GM19328 (cell line): Measurements from ENCODE around the gene PCID2.
"Not testable (repeated sequence)": the region's sequence is repeated elsewhere in the genome, so short reads cannot be mapped to it uniquely, and the experiment has no call there.

Source experiments
- ATAC-seq: cut with Tn5 transposase; IDR thresholded peaks from one replicate; pipeline ENCODE4 v1.9.1; 2021; ENCODE audit warnings: mild to moderate bottlenecking, moderate library complexity; ENCODE audit not compliant: unreplicated experiment

PCID2 gene

GRCh38 chr13:113167575-113167974 is 40.9 kb downstream of the PCID2 start:
- ATAC-seq = no peak

DNA sequence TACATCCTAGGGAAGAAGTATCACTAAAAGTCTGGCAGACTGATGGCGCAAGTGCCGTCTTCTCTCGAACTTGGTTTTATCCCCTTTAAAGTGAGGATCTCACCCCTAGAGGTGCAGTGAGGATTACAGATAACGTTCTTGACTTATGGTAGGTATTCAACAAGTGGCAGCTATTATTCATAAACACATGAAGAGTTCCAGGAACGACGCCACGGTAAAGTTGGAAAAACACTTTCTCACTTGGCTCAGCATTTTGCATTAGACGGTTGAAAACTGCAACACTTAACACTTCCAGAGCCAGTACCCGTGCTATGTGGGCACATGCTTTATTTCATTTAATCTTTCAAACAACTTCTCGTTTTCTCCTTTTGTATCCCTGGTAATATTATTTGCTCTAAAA is 41.3 kb downstream of the PCID2 start:
- ATAC-seq = no peak

GRCh38 chr13:113166681-113167080 is 41.8 kb downstream of the PCID2 start:
- ATAC-seq = no peak

DNA sequence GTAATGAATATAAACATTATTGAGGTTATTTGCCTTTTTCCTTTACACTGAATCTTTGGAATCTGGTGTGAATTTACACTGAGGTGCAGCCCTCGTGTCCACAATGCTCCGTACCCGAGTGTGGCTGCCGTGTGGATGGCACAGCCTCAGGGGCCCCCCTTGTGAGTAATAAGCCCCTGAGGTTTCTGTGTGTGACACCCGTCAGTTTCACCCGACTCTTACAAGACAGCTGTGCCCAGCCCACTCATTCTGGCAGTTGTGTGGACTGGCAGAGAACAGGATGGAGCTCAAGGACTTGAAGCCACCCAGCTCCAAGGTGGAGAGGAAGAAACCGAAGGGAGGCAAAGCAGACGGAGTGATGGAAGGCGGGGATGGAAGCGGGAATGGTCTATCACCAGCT is 42.2 kb downstream of the PCID2 start:
- ATAC-seq = no peak

DNA sequence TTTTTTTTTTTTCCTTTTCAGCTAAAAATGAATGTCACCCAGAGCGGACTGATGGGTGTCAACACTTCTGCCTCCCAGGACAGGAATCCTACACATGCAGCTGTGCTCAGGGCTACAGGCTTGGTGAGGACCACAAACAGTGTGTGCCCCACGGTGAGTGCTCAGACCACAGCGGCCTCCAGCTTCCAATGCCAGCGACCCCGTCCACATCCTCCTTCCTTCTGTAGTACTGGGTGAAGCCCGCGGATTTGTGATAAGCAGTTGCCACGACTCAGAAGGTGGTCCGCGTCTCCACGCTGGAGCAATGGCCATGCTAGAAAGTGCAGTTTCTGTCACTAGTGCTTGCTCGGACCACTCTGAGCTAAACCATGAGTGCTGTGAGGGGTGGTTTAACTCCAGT is 44.0 kb downstream of the PCID2 start:
- ATAC-seq = no peak

GRCh38 chr13:113162783-113163685 is 45.4 kb downstream of the PCID2 start:
- no peak for ATAC-seq

DNA sequence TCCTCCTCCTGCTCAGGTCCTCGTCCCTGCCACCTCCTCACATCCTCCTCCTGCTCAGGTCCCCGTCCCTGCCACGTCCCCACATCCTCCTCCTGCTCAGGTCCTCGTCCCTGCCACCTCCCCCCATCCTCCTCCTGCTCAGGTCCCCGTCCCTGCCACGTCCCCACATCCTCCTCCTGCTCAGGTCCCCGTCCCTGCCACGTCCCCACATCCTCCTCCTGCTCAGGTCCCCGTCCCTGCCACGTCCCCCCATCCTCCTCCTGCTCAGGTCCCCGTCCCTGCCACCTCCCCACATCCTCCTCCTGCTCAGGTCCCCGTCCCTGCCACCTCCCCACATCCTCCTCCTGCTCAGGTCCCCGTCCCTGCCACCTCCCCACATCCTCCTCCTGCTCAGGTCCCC is 46.5 kb downstream of the PCID2 start:
- not testable (repeated sequence) for ATAC-seq

GRCh38 chr13:113161433-113161832 is 47.0 kb downstream of the PCID2 start:
- ATAC-seq = no peak

DNA sequence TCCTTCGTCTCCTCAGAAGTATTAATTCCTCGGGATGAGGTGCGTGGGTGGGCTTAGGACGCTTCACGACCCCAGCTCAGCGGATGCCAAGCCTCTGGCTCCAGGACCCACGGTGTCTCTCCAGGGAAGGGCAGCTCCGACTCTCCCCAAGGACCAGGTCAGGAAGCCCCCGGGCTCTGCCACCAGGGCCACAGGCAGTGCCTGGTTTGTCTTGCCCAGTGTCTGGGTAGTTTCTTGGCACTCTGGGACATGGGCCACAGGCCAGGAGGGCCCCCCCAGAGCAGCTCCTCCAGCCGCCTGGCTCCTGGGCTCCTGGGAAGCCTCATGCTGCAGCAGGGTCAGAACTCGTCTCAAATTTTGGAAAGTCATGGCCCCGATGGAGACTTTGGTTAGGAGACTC is 47.5 kb downstream of the PCID2 start:
- ATAC-seq = no peak

DNA sequence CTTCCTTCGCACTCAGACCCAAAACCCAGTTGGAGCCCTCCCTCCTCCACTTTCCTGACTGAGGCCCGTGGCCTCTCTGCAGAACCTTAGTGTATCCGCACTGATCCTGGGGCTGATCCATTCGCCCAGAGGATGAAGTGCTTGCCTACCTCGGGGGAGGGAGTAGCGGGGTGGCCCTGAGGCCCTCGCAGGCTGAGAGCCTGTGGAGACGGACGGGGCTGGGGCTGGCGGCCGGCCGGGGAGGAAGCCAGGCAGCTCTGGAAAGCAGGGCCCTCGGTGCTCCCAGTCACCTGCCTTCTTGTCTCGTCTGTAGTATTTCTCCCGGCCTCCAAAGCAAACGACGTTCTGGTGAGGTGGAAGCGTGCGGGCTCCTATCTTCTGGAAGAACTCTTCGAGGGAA is 48.8 kb downstream of the PCID2 start:
- ATAC-seq = no peak

DNA sequence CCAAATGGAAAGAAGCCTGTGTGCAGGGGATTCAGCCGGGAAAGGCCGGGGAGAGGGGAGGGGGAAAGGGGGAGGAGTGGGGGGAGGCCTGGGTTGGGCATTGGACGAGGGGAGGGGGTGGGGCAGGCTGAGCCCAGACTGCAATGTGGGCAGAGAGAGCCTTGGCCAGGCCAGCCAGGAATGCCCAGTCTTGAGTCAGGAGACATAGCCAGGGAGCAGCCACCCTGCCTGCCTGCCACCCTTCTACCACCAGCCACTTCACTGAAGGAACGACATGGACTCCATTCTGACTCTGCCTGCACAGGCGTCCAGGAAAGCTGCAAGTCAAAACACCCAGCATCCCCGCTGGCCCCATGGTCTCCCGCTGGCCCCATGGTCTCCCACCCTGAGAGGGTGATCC is 49.5 kb downstream of the PCID2 start:
- ATAC-seq = no peak

- ATAC-seq = no peak
Measured at GRCh38 chr13:113157929-113158747, 50.3 kb downstream of the PCID2 start, which contains the start of gene PROZ. Gene PROZ, plus strand, starts transcription at chr13:113158648. Its CDS starts 13 bp downstream, at chr13:113158661.

GRCh38 chr13:113157206-113157928 is 51.1 kb downstream of the PCID2 start:
- ATAC-seq = no peak

DNA sequence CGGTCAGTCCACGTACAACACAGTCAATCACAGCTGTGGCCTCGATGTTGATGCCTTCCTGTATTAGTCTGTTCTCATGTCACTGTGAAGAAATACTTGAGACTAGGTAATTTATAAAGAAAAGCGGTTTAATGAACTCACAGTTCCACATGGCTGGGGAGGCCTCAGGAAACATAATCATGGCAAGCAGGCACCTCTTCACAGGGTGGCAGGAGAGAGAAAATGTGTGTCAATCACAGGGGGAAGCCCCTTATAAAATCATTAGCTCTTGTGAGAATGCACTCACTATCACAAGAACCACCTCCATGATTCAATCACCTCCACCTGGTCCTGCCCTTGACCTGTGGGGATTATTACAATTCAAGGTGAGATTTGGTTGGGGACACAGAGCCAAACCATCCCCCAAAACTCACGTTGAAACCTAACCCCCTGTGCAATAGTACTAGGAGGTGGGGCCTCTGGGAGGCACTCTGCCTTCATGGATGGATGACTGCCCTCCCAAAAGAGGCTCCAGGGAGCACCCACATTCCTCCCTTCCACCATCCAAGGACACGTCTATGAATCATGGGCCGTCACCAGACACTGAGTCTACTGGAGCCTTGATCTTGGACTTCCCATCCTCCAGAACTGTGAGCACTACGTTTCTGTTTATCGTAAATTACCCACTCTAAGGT is 52.4 kb downstream of the PCID2 start:
- ATAC-seq = no peak

GRCh38 chr13:113155201-113155600 is 53.3 kb downstream of the PCID2 start:
- no peak for ATAC-seq

DNA sequence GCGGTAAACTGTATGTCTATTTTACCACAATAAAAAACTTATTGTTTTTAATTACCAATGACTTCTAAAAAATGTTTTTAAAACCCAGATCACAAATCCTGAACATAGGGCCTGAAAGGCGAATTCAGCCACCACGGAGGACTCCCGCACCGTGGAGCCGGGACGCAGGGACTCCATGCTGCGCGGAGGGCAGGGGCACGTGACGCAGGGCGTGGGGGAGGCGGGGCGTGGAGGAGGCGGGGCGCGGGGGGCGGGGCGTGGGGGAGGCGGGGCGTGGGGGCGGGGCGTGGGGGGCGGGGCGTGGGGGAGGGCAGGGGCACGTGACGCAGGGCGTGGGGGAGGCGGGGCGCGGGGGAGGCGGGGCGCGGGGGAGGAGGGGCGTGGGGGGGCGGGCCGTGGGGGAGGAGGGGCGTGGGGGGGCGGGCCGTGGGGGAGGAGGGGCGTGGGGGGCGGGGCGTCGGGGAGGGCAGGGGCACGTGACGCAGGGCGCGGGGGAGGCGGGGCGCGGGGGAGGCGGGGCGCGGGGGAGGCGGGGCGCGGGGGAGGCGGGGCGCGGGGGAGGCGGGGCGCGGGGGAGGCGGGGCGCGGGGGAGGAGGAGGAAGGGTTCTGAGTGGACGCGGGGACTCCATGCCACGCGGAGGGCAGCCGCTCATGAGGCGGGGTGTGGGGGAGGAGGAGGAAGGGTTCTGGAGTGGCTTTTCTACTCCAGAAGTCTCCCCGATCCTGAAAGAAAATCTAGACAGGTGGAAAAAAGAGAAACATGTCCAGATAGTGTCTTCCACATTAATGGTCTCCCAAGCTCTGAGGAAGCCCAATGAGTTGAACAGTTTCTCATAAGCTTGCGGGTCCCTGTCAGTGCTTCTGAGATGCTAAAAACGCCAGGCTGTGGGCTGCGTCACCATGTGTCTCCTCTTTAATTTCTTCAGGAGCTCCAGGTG is 54.4 kb downstream of the PCID2 start:
- ATAC-seq = no peak

DNA sequence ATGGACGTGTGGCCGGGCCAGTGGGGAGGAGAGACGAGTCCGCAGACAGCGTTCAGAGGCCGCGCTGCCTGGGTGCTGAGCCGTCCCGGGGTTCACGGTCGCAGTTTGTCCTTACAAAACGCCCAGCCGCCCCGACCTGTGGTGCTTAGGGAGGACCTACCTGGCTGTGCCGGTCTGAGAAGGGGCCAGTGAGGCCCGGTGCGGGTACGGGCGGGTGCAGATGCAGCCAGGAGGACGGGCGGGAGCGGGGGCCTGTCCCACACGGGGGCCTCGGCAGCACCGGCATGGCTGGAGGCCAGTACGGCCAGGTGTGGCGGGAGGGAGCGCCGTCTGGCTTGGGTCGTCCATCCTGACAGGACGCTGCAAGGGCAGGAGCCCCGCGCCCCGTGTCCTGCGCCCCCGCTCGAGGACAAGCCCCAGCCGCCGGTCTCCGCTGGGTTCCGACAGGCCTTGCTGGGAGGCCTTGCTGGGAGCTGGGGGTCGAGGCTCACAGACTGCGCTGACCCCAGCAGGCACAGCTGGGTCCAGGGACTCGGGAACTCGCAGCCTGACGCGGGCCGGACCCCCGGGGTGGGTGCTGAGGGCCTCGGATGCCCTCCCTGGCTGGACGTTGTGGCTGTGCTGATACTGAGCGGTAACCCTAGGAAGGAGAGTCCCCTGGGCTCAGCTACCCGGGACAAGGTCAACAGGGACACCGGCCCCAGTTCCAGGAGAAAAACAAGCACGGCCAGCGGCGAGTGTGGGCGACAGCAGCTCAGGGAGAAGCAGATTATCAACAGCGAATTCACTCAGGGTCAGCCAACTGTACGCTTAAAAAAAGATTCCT is 55.3 kb downstream of the PCID2 start:
- ATAC-seq = no peak

- ATAC-seq = no peak
Measured at GRCh38 chr13:113152691-113152983, 55.8 kb downstream of the PCID2 start.
